Activated CD4-positive, alpha-beta T cell treated with anti-CD3 and anti-CD28 coated beads, Interleukin-2, amount 10 ng/mL, durations not matched to agents 24 days and 14 days (primary cell): ENCODE results near the gene CRX. TPM values are rescaled to one million over a fixed set of nuclear protein-coding genes. Genes with fewer than 3 reads are reported as not detected.
"Not testable (repeated sequence)": the region's sequence is repeated elsewhere in the genome, so short reads cannot be mapped to it uniquely, and the experiment has no call there.

Source experiments
- DNase-seq: peaks from one replicate; pipeline ENCODE4 v3.0.0; 2022
- H3K27ac Mint-ChIP-seq: one replicate; pipeline ENCODE4 v1.8.0; 2022; ENCODE audit warnings: mild to moderate bottlenecking, mixed read lengths
- H3K27me3 Mint-ChIP-seq: one replicate; pipeline ENCODE4 v1.8.0; 2022; ENCODE audit warnings: mixed read lengths
- H3K36me3 Mint-ChIP-seq: one replicate; pipeline ENCODE4 v1.8.0; 2022; ENCODE audit warnings: low read depth, mild to moderate bottlenecking, mixed read lengths
- H3K4me1 Mint-ChIP-seq: one replicate; pipeline ENCODE4 v1.8.0; 2021; ENCODE audit warnings: mixed read lengths
- H3K4me3 Mint-ChIP-seq: one replicate; pipeline ENCODE4 v1.8.0; 2022; ENCODE audit warnings: mild to moderate bottlenecking, moderate library complexity, mixed read lengths
- H3K9me3 Mint-ChIP-seq: one replicate; pipeline ENCODE4 v1.8.0; 2021; ENCODE audit warnings: mixed read lengths
- intact Hi-C: fragments of 100-400 bp; cut with micrococcal nuclease; formaldehyde crosslinking; loops from one replicate; pipeline ENCODE4 v1.15.1; 2023
- total RNA-seq: library from RNA; stranded (reverse); gene quantifications from 2 replicates; pipeline ENCODE4 v1.2.3, GENCODE V29; 2022

Gene CRX
- total RNA-seq, 1 donor from 2014 or later, result not detected

GRCh38 chr19:47818221-47818620 lies 3.5 kb upstream of the CRX start:
- not testable (repeated sequence) for H3K4me3 Mint-ChIP-seq, DNase-seq, H3K27ac Mint-ChIP-seq, H3K36me3 Mint-ChIP-seq, H3K4me1 Mint-ChIP-seq, H3K9me3 Mint-ChIP-seq
- H3K27me3 Mint-ChIP-seq, result peaks cover 17% of the 10 kb centered on the region
- intact Hi-C loops, result loop anchor here (5.0 kb wide), 1 partner anchor 44 kb away; no protein-coding TSS in a partner anchor

GRCh38 chr19:47819858-47820257 lies 1.9 kb upstream of the CRX start:
- intact Hi-C loops, result loop anchor here (5.0 kb wide), 1 partner anchor 42 kb away; no protein-coding TSS in a partner anchor
- peaks cover 4% of the 10 kb centered on the region for H3K4me1 Mint-ChIP-seq
- peaks cover 17% of the 10 kb centered on the region for H3K27me3 Mint-ChIP-seq
- no peak overlapping the region for H3K4me3 Mint-ChIP-seq
- H3K27ac Mint-ChIP-seq, result no peak overlapping the region
- no peaks in the 10 kb centered on the region for H3K36me3 Mint-ChIP-seq
- DNase-seq, result no peak
- H3K9me3 Mint-ChIP-seq, result no peaks in the 10 kb centered on the region

DNA sequence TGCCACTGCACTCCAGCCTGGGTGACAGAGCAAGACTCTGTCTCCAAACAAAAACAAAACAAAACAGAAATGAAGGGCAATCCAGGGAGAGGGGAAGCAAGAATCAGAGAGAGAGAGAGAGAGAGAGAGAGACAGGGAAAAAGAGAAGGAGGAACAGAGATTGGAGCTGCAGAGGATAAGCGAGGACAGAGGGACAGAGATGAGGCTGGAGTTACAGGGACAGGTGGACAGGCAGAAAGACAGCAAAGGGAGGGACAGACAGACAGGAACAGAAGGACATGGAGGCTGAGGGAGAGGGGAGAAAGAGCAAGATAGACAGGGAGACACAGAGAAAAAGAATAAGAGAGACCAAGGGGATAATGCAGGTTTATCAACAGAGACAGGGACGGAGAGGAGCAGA lies 1.3 kb upstream of the CRX start:
- intact Hi-C loops, result no loop called here
- Mint-ChIP-seq H3K9me3 (no peaks in the 10 kb centered on the region), H3K27me3 (peaks cover 17% of the 10 kb centered on the region), H3K27ac (no peak overlapping the region), H3K4me3 (no peak overlapping the region), H3K4me1 (peaks cover 4% of the 10 kb centered on the region), H3K36me3 (no peaks in the 10 kb centered on the region)
- no peak for DNase-seq

DNA sequence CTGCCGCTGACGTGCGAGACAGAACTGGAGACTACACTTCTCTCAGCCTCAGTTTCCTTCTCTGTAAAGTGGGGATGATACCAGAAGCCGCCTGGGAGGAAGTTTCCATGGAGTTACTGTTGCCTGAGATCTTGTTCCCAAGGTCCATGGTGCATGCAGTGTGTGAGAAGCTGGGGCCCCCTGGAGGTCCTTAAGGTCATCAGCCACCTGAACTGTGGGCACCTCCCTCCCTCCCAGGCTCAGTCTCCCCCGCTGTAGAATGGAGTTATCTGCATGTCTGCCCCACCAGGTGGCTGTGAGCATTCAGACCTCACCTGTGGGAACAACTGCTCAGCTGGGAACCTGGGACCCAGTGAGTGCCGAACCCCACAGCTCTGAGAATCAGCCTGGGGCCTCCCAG lies 2.7 kb downstream of the CRX start:
- Mint-ChIP-seq H3K4me1 (peaks cover 4% of the 10 kb centered on the region), H3K36me3 (no peaks in the 10 kb centered on the region), H3K9me3 (no peaks in the 10 kb centered on the region), H3K27ac (no peak overlapping the region), H3K27me3 (peaks cover 16% of the 10 kb centered on the region), H3K4me3 (no peak overlapping the region)
- DNase-seq, result no peak
- intact Hi-C loops, result no loop called here

GRCh38 chr19:47826800-47827199 lies 5.1 kb downstream of the CRX start:
- H3K27ac Mint-ChIP-seq, result no peak overlapping the region
- no peaks in the 10 kb centered on the region for H3K4me1 Mint-ChIP-seq
- no peak for DNase-seq
- no peaks in the 10 kb centered on the region for H3K9me3 Mint-ChIP-seq
- H3K36me3 Mint-ChIP-seq, result no peaks in the 10 kb centered on the region
- peaks cover 4% of the 10 kb centered on the region for H3K27me3 Mint-ChIP-seq
- no peak overlapping the region for H3K4me3 Mint-ChIP-seq
- intact Hi-C loops, result no loop called here

DNA sequence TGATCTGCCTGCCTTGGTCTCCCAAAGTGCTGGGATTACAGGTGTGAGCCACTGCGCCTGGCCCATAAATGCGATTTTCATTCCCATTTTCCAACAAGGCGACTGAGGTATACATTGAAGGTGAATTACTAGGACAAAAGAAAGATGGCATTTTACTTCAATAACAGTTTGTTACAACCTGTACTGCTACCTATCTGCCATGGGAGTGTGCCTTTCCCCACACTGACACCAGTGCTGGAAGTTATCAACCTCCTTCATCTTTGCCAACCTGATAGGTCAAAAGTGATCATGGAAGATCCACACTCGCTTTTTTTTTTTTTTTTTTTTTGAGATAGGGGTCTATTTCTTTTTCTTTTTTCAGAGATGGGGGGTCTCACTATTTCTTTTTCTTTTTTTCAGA lies 11.0 kb downstream of the CRX start:
- no peak overlapping the region for H3K4me3 Mint-ChIP-seq
- no peak for DNase-seq
- intact Hi-C loops, result no loop called here
- H3K4me1 Mint-ChIP-seq, result no peaks in the 10 kb centered on the region
- H3K27me3 Mint-ChIP-seq, result peaks cover 4% of the 10 kb centered on the region
- no peaks in the 10 kb centered on the region for H3K36me3 Mint-ChIP-seq
- no peak overlapping the region for H3K27ac Mint-ChIP-seq
- no peaks in the 10 kb centered on the region for H3K9me3 Mint-ChIP-seq

GRCh38 chr19:47836038-47836437 lies 14.3 kb downstream of the CRX start:
- Mint-ChIP-seq H3K36me3 (no peaks in the 10 kb centered on the region), H3K27me3 (no peaks in the 10 kb centered on the region), H3K9me3 (no peaks in the 10 kb centered on the region), H3K27ac (no peak overlapping the region), H3K4me1 (no peaks in the 10 kb centered on the region), H3K4me3 (no peak overlapping the region)
- no peak for DNase-seq
- intact Hi-C loops, result no loop called here

DNA sequence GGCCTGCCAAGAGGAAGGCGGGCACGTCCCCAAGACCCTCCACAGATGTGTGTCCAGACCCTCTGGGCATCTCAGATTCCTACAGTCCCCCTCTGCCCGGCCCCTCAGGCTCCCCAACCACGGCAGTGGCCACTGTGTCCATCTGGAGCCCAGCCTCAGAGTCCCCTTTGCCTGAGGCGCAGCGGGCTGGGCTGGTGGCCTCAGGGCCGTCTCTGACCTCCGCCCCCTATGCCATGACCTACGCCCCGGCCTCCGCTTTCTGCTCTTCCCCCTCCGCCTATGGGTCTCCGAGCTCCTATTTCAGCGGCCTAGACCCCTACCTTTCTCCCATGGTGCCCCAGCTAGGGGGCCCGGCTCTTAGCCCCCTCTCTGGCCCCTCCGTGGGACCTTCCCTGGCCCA lies 17.7 kb downstream of the CRX start:
- no peak overlapping the region for H3K4me3 Mint-ChIP-seq
- no peak for DNase-seq
- intact Hi-C loops, result no loop called here
- no peak overlapping the region for H3K27ac Mint-ChIP-seq
- no peaks in the 10 kb centered on the region for H3K36me3 Mint-ChIP-seq
- no peaks in the 10 kb centered on the region for H3K4me1 Mint-ChIP-seq
- peaks cover 1% of the 10 kb centered on the region for H3K27me3 Mint-ChIP-seq
- no peaks in the 10 kb centered on the region for H3K9me3 Mint-ChIP-seq

DNA sequence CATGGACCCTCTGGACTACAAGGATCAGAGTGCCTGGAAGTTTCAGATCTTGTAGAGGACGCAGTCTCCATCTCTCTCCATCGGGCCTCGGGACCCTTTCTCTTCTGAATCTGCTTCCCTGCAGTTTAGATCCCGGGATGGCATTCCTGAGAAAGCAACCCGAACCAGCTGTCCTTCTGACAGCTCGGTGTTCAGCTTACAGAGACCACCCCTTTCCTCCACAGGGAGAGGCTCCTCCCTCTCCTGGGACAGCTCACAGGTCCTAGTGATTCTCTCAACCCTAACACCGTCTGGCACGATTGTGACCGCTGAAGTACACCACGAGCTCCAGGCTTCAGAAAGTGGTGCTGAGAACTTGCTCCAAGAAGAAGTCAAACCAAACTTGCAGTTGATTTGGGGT lies 18.2 kb downstream of the CRX start:
- Mint-ChIP-seq H3K27ac (no peak overlapping the region), H3K4me3 (no peak overlapping the region), H3K9me3 (no peaks in the 10 kb centered on the region), H3K36me3 (no peaks in the 10 kb centered on the region), H3K27me3 (peaks cover 1% of the 10 kb centered on the region), H3K4me1 (no peaks in the 10 kb centered on the region)
- intact Hi-C loops, result no loop called here
- no peak for DNase-seq

GRCh38 chr19:47842941-47843340 lies 21.2 kb downstream of the CRX start:
- no peaks in the 10 kb centered on the region for H3K36me3 Mint-ChIP-seq
- no peaks in the 10 kb centered on the region for H3K4me1 Mint-ChIP-seq
- H3K27ac Mint-ChIP-seq, result no peak overlapping the region
- no peak overlapping the region for H3K4me3 Mint-ChIP-seq
- no peaks in the 10 kb centered on the region for H3K9me3 Mint-ChIP-seq
- intact Hi-C loops, result no loop called here
- peaks cover 7% of the 10 kb centered on the region for H3K27me3 Mint-ChIP-seq
- DNase-seq, result no peak

- intact Hi-C loops, result no loop called here
- H3K36me3 Mint-ChIP-seq, result no peaks in the 10 kb centered on the region
- H3K9me3 Mint-ChIP-seq, result no peaks in the 10 kb centered on the region
- no peak overlapping the region for H3K27ac Mint-ChIP-seq
- DNase-seq, result no peak
- H3K4me1 Mint-ChIP-seq, result peaks cover 6% of the 10 kb centered on the region
- H3K4me3 Mint-ChIP-seq, result no peak overlapping the region
- H3K27me3 Mint-ChIP-seq, result peaks cover 33% of the 10 kb centered on the region
Measured at GRCh38 chr19:47848425-47848822, 26.7 kb downstream of the CRX start.

- Mint-ChIP-seq H3K4me3 (peak overlapping the region; percentile 26), H3K27ac (no peak overlapping the region), H3K27me3 (peaks cover 33% of the 10 kb centered on the region), H3K4me1 (peaks cover 6% of the 10 kb centered on the region), H3K36me3 (no peaks in the 10 kb centered on the region), H3K9me3 (no peaks in the 10 kb centered on the region)
- DNase-seq, result peak; percentile 71
- intact Hi-C loops, result no loop called here
Measured at GRCh38 chr19:47848823-47849473, 27.2 kb downstream of the CRX start.

DNA sequence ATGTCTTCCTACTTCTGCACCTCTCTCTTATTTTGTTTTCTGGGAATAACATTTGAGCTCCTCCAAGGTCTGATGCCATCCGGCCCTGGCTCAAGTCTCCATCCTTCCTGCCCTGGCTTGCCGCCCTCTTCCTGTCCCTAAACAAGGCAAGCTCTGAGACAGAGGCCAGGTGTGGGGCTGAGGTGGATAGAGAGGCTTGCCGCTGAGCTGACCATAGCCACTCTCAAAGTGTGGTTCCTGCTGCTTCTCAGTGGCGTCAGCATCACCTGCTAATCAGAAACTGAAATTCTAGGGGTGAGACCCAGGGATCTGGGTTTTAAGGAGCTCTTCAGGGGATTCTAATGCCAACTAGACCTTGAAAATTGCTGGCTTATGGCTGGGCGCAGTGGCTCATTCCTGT lies 31.3 kb downstream of the CRX start:
- intact Hi-C loops, result no loop called here
- Mint-ChIP-seq H3K4me3 (no peak overlapping the region), H3K36me3 (no peaks in the 10 kb centered on the region), H3K4me1 (peaks cover 6% of the 10 kb centered on the region), H3K9me3 (no peaks in the 10 kb centered on the region), H3K27ac (no peak overlapping the region), H3K27me3 (peaks cover 29% of the 10 kb centered on the region)
- DNase-seq, result no peak

GRCh38 chr19:47854459-47854858 lies 32.7 kb downstream of the CRX start:
- no peak overlapping the region for H3K4me3 Mint-ChIP-seq
- no peak for DNase-seq
- intact Hi-C loops, result no loop called here
- H3K27ac Mint-ChIP-seq, result no peak overlapping the region
- peaks cover 19% of the 10 kb centered on the region for H3K27me3 Mint-ChIP-seq
- no peaks in the 10 kb centered on the region for H3K9me3 Mint-ChIP-seq
- H3K36me3 Mint-ChIP-seq, result no peaks in the 10 kb centered on the region
- H3K4me1 Mint-ChIP-seq, result no peaks in the 10 kb centered on the region

GRCh38 chr19:47858231-47858630 lies 36.5 kb downstream of the CRX start:
- H3K4me1 Mint-ChIP-seq, intact Hi-C loops, DNase-seq, H3K4me3 Mint-ChIP-seq, H3K27ac Mint-ChIP-seq, H3K36me3 Mint-ChIP-seq, H3K9me3 Mint-ChIP-seq, H3K27me3 Mint-ChIP-seq: not testable (repeated sequence)
